Right hindlimb (tissue), 1 donor: ENCODE data around the gene SERPINI2.

Experiments
- DNase-seq: peaks from one replicate; pipeline ENCODE4 v3.0.0-alpha.2; 2018

The SERPINI2 gene

GRCh38 chr3:167473863-167474262, at the start of gene SERPINI2:
Gene SERPINI2 (minus strand): TSS chr3:167474042. CDS start chr3:167471834, 2,208 bp downstream.
- no peak for DNase-seq

DNA sequence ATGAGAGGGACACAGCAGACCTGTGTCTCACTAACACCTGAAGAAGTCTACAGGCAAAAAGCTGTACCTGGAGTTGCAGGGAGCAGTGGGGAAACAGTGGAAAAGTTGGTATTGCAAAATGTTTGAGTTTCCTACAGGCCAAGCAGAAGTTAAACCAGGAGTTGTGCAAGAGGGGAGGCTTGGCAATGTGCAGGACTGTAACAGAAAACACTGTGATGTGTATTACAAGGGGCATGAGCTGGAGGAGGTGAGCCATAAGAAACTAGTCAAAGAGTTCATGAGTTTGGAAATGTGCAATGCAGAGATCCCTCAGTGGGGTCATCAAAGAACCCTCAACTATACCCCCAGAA, 47.1 kb upstream of the SERPINI2 start:
- no peak for DNase-seq

DNA sequence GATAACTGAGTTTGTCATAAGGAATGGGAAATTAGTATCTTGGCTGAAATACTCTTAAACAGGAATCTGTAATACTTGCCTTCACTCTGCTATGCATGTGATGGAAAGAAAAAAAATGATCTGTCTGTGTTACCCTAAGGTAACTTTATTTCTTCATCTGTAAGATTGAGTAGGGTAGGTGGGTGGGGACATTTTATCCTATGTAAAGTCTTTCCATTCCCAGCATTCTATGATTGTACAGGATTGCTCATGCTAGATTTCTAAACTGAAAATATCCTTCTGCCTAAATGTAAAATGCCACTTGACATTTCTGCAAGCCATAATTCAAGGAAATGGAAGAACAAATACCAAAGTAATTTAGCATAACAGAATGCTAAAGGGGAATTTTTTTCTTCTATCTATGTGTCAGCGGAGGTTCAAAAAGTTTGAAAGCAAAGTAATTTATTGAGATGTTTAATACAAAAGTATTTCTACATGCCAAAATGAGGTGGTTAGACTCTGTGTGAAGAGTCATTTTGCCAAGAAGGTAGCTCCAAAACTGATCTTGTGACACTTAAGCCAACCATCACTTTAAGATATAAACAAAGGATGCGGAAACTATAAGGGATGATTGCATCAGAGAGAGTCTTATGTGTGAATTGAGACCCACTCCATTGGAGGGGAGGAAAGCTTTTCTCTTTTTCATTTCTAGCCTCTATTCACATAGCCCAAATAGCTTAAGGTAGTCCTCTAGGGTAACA, 46.6 kb upstream of the SERPINI2 start:
- no peak for DNase-seq

- no peak for DNase-seq
Observed at GRCh38 chr3:167507954-167508353, 34.1 kb upstream of the SERPINI2 start.

- no peak for DNase-seq
Observed at GRCh38 chr3:167502401-167502800, 28.6 kb upstream of the SERPINI2 start.

DNA sequence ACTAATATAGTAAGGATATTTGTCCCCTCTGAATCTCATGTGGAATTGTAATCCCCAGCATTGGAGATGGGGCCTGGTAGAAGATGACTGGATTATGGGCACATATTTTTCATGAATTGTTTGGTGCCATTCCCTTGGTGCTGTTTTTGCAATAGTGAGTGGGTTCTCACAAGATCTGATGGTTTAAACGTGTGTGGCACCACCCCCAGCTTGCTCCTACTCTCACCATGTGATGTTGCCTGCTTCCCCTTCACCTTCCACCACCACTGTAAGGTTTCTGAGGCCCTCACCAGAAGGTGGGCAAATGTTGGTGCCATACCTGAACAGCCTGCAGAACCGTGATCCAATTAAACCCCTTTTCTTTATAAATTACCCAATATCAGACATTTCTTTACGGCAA, 28.1 kb upstream of the SERPINI2 start:
- no peak for DNase-seq

- DNase-seq, result no peak
Observed at GRCh38 chr3:167497903-167498302, 24.1 kb upstream of the SERPINI2 start.

- no peak for DNase-seq
Observed at GRCh38 chr3:167493244-167493643, 19.4 kb upstream of the SERPINI2 start.

GRCh38 chr3:167491621-167492020, 17.8 kb upstream of the SERPINI2 start:
- DNase-seq, result no peak

DNA sequence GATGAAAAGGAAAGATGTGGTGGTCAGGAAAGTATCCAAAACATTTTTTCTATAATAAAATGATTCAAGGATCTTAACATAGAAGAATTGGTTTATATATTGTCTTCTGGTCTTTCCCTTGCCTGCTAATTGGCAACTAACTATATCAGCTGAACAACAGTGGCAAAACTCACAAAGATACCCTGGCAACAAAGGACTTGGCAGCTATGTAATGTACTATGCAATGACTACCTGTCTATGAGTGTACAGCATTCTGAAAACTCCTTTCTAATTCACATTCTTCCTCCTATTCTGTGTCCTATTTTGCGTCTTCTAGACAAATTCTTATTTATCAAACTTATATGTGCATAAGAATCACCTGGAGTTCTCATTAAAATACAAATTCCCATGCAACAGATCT, 15.7 kb upstream of the SERPINI2 start:
- DNase-seq, result no peak

DNA sequence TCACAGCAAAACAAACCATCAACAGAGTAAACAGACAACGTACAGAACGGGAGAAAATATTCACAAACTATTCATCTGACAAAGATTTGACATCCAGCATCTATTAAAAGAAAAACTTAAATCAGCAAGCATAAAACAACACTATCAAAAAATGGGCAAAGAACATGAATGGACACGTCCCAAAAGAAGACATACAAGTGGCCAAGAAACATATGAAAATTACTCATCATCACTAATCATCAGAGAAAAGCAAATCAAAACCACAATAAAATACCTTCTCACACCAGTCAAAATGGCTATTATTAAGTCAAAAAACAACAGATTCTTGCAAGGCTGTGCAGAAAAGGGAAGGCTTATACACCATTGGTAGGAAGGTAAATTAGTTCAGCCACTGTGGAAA, 13.7 kb upstream of the SERPINI2 start:
- DNase-seq, result no peak

DNA sequence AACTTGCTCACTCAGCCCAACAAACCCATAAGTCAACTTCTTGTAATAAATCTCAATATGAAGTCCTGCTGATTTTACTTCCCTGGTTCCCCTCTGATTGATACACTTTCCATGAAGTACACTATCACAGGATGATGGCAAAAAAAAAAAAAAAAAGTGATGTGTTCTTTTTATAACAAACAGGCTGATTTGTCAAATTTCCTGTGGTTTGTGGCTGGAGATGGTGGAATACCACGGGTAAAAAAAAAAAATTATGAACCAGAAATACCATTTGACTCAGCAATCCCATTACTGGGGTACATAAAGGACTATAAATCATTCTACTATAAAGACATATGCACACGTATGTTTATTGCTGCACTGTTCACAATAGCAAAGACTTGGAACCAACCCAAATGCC, 10.7 kb upstream of the SERPINI2 start:
- no peak for DNase-seq

DNA sequence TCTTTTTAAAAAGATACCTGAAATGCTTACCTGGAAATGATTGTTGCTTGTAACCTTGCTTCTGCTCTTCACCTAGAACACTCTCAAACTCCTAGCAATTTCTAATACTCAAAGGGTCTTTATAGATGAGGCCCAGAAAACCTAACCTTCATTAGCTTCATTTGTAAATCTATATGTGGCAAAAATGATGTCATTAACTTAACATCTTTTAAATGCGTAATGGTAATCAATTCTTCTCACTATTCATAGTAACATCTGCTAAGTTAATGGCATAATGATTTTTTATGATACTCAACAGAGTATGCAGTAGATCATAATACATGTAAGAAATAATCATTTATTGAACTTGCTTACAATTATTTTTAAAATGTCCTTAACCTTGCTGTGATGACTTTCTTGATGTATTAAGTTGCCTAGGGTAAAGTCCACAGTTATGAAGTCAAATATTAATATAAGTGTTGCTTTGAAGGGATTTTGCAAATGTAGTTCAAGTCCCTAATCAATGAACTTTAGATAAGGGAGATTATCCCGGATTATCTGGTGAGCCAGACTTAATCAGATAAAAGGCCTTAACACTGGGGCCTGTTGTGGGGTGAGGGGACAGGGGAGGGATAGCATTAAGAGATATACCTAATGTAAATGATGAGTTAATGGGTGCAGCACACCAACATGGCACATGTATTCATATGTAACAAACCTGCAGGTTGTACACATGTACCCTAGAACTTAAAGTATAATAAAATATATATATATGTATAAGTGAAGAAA, 10.1 kb upstream of the SERPINI2 start:
- DNase-seq, result no peak

- DNase-seq, result no peak
Observed at GRCh38 chr3:167481164-167481563, 7.3 kb upstream of the SERPINI2 start.

GRCh38 chr3:167480748-167481147, 6.9 kb upstream of the SERPINI2 start:
- DNase-seq, result no peak

DNA sequence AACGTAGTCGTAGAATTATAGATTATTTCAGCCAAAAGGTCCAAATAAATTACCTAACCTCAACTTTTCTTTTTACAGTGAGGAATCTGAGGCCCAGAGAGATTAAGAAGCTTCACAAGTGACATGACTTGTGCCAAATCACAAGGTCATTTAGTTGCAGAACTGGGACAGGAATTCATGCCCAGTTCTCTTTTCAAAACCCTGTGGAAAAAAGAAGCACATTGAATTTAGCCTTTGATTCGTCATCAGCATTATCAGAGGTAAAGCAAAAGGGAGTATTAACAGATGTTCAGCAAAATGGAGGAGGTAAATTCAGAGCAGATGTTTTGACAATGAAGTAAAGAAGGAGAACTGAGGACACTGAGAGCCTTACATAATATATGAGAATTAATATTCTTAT, 4.5 kb downstream of the SERPINI2 start:
- no peak for DNase-seq

GRCh38 chr3:167467848-167468611, 5.8 kb downstream of the SERPINI2 start:
- DNase-seq, result no peak

DNA sequence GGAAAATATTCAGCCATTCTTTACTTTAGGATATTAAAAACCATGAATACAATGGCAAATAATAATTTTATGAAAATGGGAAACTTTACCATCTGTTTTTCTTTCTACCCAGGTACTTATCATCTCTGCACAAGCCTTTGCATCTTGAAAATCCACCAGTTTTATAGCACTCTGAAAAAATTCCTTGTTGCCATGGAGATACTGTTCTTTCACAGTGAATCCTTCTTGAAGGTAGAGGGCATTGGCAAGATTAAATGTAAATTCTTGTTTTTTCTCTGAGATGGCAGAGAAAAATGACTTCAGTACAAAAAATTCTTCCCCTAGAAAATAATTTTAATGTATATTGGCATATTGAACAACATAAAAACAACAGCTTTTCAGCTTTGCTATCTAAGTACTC, 6.9 kb downstream of the SERPINI2 start:
- no peak for DNase-seq

- no peak for DNase-seq
Observed at GRCh38 chr3:167456157-167456799, 17.6 kb downstream of the SERPINI2 start.

DNA sequence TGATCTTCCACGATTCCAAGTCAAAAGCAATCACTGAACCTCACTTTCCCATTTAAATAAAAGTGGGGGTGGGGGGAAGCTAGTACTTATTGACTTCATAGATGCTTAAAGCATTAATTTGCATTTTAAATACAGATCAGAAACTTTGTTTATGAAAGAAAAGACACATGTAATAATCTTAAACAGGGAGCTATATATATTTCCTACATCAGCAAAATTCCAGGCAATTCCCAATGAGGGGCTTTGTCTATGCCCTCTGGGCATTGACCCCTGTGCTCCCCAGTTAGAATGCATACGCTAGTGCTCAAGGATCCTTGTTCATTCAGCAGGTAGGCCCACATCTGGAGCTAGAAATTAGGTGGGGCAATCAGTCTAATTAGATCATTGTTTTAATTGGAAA, 20.0 kb downstream of the SERPINI2 start:
- no peak for DNase-seq

- DNase-seq, result no peak
Observed at GRCh38 chr3:167451282-167451681, 22.6 kb downstream of the SERPINI2 start.

GRCh38 chr3:167450675-167451074, 23.2 kb downstream of the SERPINI2 start:
- no peak for DNase-seq

DNA sequence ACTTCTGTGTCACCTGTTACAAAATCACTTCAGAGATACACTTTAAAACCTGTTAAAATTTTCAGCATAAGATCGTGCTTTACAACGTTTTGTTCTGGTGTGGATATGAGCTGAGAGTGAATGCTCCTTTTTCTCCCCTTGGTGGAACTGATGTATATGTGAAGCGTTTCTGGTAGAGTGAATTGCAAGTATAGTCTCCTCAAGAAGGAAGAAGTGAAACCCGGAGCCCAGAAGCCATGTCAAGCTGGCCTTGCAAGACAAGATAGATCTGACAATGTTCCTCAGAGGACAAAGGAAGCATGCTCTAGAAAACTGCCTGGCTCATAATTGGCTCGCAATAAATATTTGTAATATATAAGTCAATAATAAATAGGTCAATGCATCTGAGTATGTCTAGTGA, 23.6 kb downstream of the SERPINI2 start:
- no peak for DNase-seq
